PC-3 (cell line): ENCODE measurements around the gene ZDHHC13.

Experiments
- CTCF ChIP-seq: fragments of 300-600 bp; sonication (generic); conservative IDR thresholded peaks from 2 replicates; pipeline ENCODE4 v1.5.1; 2017; ENCODE audit warnings: antibody characterized with exemption, low read depth, mild to moderate bottlenecking, low read length
- EZH2 ChIP-seq: fragments of 300-600 bp; sonication (generic); IDR thresholded peaks from one replicate; pipeline ENCODE4 v1.6.1; 2017; ENCODE audit warnings: antibody characterized with exemption, mild to moderate bottlenecking, low read length; ENCODE audit not compliant: unreplicated experiment

GRCh38 chr11:19111809-19112208 lies 5.2 kb upstream of the ZDHHC13 start:
- TF ChIP-seq CTCF: no peak
- no peak for TF ChIP-seq EZH2
